Ovary (tissue), 9 donors: ENCODE data around the gene CXorf58. TPM values are rescaled to one million over a fixed set of nuclear protein-coding genes. Genes with fewer than 3 reads are reported as not detected.
"Not testable (repeated sequence)": the region's sequence is repeated elsewhere in the genome, so short reads cannot be mapped to it uniquely, and the experiment has no call there.

Experiments
- DNase-seq, 5 donors: peaks; one replicate each; pipeline ENCODE4 v3.0.0-alpha.2; 2019 to 2020
- H3K27ac ChIP-seq, 2 donors: fragments of 200-600 bp; one replicate each; pipeline versions ENCODE4 v1.5.1 to v1.8.0; 2019 to 2022
- H3K27me3 ChIP-seq: fragments of 200-600 bp; one replicate; pipeline ENCODE4 v1.8.0; 2022
- H3K36me3 ChIP-seq: fragments of 200-600 bp; sonication (generic); one replicate; pipeline ENCODE4 v1.5.1; 2019
- H3K4me1 ChIP-seq: one replicate; pipeline ENCODE4 v1.8.1; 2013; ENCODE audit warnings: mild to moderate bottlenecking, moderate library complexity; ENCODE audit not compliant: insufficient read depth
- H3K4me3 ChIP-seq: fragments of 200-600 bp; sonication (generic); one replicate; pipeline ENCODE4 v1.5.1; 2017
- H3K9me3 ChIP-seq, 2 donors: fragments of 200-600 bp in 1 of 2; sonication (generic) in 1 of 2; one replicate each; pipeline versions ENCODE4 v1.5.1 to v1.8.1; 2013 to 2019; ENCODE audit warnings: mild to moderate bottlenecking in 1 of 2, moderate library complexity in 1 of 2
- EP300 ChIP-seq: sonication (generic); formaldehyde crosslinking; IDR thresholded peaks from one replicate; pipeline ENCODE4 v1.6.1; 2017; ENCODE audit warnings: antibody characterized with exemption
- POLR2A ChIP-seq: fragments of 450-650 bp; IDR thresholded peaks from one replicate; pipeline ENCODE4 v1.6.1; 2017; ENCODE audit warnings: antibody characterized with exemption, mild to moderate bottlenecking, moderate library complexity
- WGBS, 3 donors: extraction: QIAGEN DNeasy Blood & Tissue Kit in 1 of 3; methylation state at CpG; one replicate each; pipeline versions ENCODE4 v1.1.5 to v1.1.7; 2013 to 2017; 5-methylcytosine and 5-hydroxymethylcytosine counted together
- intact Hi-C, 4 donors: fragments of 100-400 bp; cut with DNase I; formaldehyde crosslinking; loops; one replicate each; pipeline versions ENCODE4 v1.11.0 to v1.15.1; 2022 to 2023
- polyA plus RNA-seq, 2 donors: library from polyadenylated mRNA; stranded (reverse); fragments of 200-250 nt in 1 of 2; fragments of 350-450 nt in 1 of 2; fragmentation: Illumina TruSeq in 1 of 2; extraction: RNeasy Lipid Tissue Mini Kit (QIAGEN cat#74804) in 1 of 2; gene quantifications; one replicate each; pipeline ENCODE4 v1.2.3, GENCODE V29; 2013 to 2014
- total RNA-seq, 7 donors: library from RNA; depleted of rRNA in 2 of 7; stranded (reverse); fragments of >200 nt in 2 of 7; fragmentation: NEBNext Ultra II Directional in 3 of 7; extraction: Animal tissue kit (Norgen Biotek cat#: 25700) in 3 of 7; gene quantifications; one replicate each; pipeline versions ENCODE4 v1.1.0 to v1.2.4, GENCODE V29; 2016 to 2023
- TF ChIP-seq, protein P1 (sequence below), 3 donors: fragments of 450-650 bp in 2 of 3; fragments of 200-600 bp in 1 of 3; IDR thresholded peaks; one replicate each; pipeline versions ENCODE4 v1.5.1 to v1.8.0; 2016 to 2022; ENCODE audit warnings: antibody characterized with exemption in 3 of 3, mild to moderate bottlenecking in 1 of 3
- donor health status: DM: no; HTN: no; CAD: no; lungs with moderate emphysema.
- donor health status: DM: no; HTN: no; CAD: no.
- donor health status: Bipolar disorder and iron deficiency.
- donor health status: DM: yes; HTN: yes; CAD: no.
- donor health status: DM: no; HTN: no; CAD: no.
- donor health status: DM: yes; HTN: yes; CAD: no.

CXorf58 gene
- total and polyA plus RNA-seq, 9 donors = 0.04 to 0.72 (median 0.22) TPM; not detected in 5

- H3K27ac ChIP-seq = no peak overlapping the region
- no peaks in the 10 kb centered on the region for H3K9me3 ChIP-seq
- no peaks in the 10 kb centered on the region for H3K27me3 ChIP-seq
- H3K4me3 ChIP-seq = no peak overlapping the region
- H3K36me3 ChIP-seq = no peaks in the 10 kb centered on the region
- DNase-seq = no peak
- TF ChIP-seq EP300 = no peak
- TF ChIP-seq, protein P1, sequence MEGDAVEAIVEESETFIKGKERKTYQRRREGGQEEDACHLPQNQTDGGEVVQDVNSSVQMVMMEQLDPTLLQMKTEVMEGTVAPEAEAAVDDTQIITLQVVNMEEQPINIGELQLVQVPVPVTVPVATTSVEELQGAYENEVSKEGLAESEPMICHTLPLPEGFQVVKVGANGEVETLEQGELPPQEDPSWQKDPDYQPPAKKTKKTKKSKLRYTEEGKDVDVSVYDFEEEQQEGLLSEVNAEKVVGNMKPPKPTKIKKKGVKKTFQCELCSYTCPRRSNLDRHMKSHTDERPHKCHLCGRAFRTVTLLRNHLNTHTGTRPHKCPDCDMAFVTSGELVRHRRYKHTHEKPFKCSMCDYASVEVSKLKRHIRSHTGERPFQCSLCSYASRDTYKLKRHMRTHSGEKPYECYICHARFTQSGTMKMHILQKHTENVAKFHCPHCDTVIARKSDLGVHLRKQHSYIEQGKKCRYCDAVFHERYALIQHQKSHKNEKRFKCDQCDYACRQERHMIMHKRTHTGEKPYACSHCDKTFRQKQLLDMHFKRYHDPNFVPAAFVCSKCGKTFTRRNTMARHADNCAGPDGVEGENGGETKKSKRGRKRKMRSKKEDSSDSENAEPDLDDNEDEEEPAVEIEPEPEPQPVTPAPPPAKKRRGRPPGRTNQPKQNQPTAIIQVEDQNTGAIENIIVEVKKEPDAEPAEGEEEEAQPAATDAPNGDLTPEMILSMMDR (IDR thresholded peaks at IDR 0.05) = no peak
- TF ChIP-seq POLR2A = no peak
- intact Hi-C loops = no loop called here
- no peaks in the 10 kb centered on the region for H3K4me1 ChIP-seq
- 37 to 46% (median 44%) methylated on average over 3 of the region's 3 CpGs for WGBS, 3 donors
Observed at GRCh38 chrX:23888887-23889501, 18.8 kb upstream of the CXorf58 start.

GRCh38 chrX:23890933-23891332 lies 16.9 kb upstream of the CXorf58 start:
- no peak for DNase-seq
- TF ChIP-seq POLR2A (no peak), EP300 (no peak)
- TF ChIP-seq, protein P1 (IDR thresholded peaks at IDR 0.05) = no peak
- no peaks in the 10 kb centered on the region for H3K36me3 ChIP-seq
- 88 to 93% (median 89%) methylated on average over 4 of the region's 4 CpGs for WGBS, 3 donors
- H3K4me1 ChIP-seq = no peaks in the 10 kb centered on the region
- H3K9me3 ChIP-seq = no peaks in the 10 kb centered on the region
- intact Hi-C loops = no loop called here
- H3K27me3 ChIP-seq = no peaks in the 10 kb centered on the region
- H3K4me3 ChIP-seq = no peak overlapping the region
- no peak overlapping the region for H3K27ac ChIP-seq

DNA sequence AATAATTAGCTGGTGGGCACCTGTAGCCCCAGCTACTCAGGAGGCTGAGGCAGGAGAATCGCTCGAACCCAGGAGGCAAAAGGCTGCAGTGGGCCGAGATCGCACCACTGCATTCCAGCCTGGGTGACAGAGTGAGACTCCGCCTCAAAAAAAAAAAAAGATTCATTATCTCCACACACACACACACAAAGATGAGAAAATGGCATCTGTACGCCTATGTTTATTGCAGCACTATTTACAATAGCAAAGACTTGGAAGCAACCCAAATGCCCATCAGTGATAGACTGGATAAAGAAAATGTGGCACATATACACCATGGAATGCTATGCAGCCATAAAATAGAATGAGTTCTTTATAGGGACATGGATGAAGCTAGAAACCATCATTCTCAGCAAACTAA lies 12.8 kb upstream of the CXorf58 start:
- WGBS, 3 donors = 94 to 98% (median 96%) methylated on average over 6 of the region's 6 CpGs
- H3K4me1 ChIP-seq, H3K4me3 ChIP-seq, DNase-seq, H3K27me3 ChIP-seq, H3K27ac ChIP-seq, H3K9me3 ChIP-seq, H3K36me3 ChIP-seq, intact Hi-C loops: not testable (repeated sequence)

GRCh38 chrX:23896539-23896938 lies 11.3 kb upstream of the CXorf58 start:
- H3K36me3 ChIP-seq, DNase-seq, H3K4me3 ChIP-seq, H3K27me3 ChIP-seq, H3K27ac ChIP-seq, H3K4me1 ChIP-seq, H3K9me3 ChIP-seq, intact Hi-C loops: not testable (repeated sequence)
- WGBS, 3 donors = 53 to 57% (median 56%) methylated on average over 4 of the region's 4 CpGs

GRCh38 chrX:23896981-23897380 lies 10.8 kb upstream of the CXorf58 start:
- DNase-seq = no peak
- no peaks in the 10 kb centered on the region for H3K27me3 ChIP-seq
- no peak for TF ChIP-seq EP300
- TF ChIP-seq, protein P1 (IDR thresholded peaks at IDR 0.05) = no peak
- no peak for TF ChIP-seq POLR2A
- no peak overlapping the region for H3K27ac ChIP-seq
- H3K4me1 ChIP-seq = peaks cover 3% of the 10 kb centered on the region
- intact Hi-C loops = no loop called here
- H3K4me3 ChIP-seq = no peak overlapping the region
- whole genome bisulfite sequencing, 3 donors = 38 to 48% (median 47%) methylated on average over 2 of the region's 2 CpGs
- no peaks in the 10 kb centered on the region for H3K9me3 ChIP-seq
- no peaks in the 10 kb centered on the region for H3K36me3 ChIP-seq
